Measurements from ENCODE around the gene PTTG1IP.

Gene PTTG1IP

GRCh38 chr21:44800103-44800502, 73.4 kb downstream of the PTTG1IP start:
- no peak for DNase-seq

DNA sequence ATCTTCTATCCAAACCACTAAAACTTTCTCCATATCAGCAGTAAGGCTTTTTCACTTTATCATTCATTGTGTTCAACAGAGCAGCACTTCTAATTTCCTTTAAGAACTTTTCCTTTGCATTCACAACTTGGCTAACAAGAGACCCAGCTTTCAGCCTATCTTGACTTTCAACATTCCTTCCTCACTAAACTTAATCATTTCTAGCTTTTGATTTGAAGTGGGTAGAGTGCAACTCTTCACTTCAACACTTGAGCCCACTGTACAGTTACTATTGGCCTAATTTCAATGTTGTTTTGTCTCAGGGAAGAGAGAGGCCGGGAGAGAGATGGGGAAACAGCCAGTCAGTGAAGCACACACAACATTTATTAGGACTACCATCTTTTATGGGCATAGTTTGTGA, 73.8 kb downstream of the PTTG1IP start:
- no peak for DNase-seq

All from C1 segment of cervical spinal cord (tissue), 14 donors.